Suprapubic skin (tissue), 3 donors: ENCODE results near the gene DCST1.

Source experiments
- CTCF ChIP-seq, 2 donors: fragments of 200-600 bp in 1 of 2; fragments of 450-650 bp in 1 of 2; sonication (generic) in 1 of 2; IDR thresholded peaks; one replicate each; pipeline ENCODE4 v1.5.1; 2016 to 2019; ENCODE audit warnings: antibody characterized with exemption in 2 of 2, mild to moderate bottlenecking in 1 of 2, moderate library complexity in 1 of 2
- EP300 ChIP-seq: sonication (generic); formaldehyde crosslinking; IDR thresholded peaks from one replicate; pipeline ENCODE4 v1.6.1; 2017; ENCODE audit warnings: antibody characterized with exemption
- POLR2A ChIP-seq, 2 donors: fragments of 450-650 bp; IDR thresholded peaks; one replicate each; pipeline ENCODE4 v1.6.1; 2017; ENCODE audit warnings: antibody characterized with exemption in 2 of 2, mild to moderate bottlenecking in 2 of 2, moderate library complexity in 2 of 2

GRCh38 chr1:155034318-155035208 lies 939 bp downstream of the DCST1 start:
- TF ChIP-seq CTCF (IDR thresholded peaks at IDR 0.05) (no peak), POLR2A (IDR thresholded peaks at IDR 0.05) (no peak), EP300 (no peak)
